Measurements from ENCODE around the gene ACSF2. TPM values are rescaled to one million over a fixed set of nuclear protein-coding genes. Genes with fewer than 3 reads are reported as not detected.
"Not testable (repeated sequence)": the region's sequence is repeated elsewhere in the genome, so short reads cannot be mapped to it uniquely, and the experiment has no call there.

ACSF2 gene
- total RNA-seq, 1 donor from 2014 or later, result 148 TPM

DNA sequence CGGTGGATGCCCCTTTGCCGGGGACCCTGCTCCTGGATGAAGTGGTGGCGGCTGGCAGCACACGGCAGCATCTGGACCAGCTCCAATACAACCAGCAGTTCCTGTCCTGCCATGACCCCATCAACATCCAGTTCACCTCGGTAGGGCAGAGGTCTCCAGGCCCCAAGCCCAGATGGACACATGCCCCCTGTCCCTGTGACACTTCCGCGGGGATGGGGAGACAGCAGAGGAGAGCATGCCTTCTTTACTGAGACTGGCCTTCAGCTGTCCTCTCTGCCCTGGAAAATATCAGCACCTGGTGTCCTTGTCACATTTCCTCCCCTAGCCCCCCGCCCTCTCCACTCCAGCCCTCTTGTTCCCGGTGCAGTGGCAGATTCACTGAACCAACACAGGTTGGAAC is 36.4 kb downstream of the ACSF2 start:
- no peak for DNase-seq (ENCODE audit: low spot score)

DNA sequence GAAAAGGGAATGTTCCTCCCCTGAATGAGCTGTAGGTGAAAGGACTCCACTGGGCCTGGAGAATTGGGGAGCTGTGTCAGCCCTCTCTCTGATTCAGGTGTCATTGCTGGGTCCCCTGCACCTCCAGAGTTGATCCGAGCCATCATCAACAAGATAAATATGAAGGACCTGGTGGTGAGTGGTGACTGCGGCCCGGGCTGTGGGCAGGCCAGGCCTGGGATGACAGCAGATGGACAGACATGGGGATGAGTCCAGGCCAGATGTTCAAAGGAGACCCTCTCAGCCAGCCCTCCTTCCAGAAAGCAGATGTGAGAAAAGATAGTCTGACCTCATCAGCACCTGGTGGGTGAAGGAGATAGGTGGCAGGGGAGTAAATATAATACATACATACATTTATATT is 38.1 kb downstream of the ACSF2 start:
- DNase-seq (ENCODE audit: low spot score), result no peak

DNA sequence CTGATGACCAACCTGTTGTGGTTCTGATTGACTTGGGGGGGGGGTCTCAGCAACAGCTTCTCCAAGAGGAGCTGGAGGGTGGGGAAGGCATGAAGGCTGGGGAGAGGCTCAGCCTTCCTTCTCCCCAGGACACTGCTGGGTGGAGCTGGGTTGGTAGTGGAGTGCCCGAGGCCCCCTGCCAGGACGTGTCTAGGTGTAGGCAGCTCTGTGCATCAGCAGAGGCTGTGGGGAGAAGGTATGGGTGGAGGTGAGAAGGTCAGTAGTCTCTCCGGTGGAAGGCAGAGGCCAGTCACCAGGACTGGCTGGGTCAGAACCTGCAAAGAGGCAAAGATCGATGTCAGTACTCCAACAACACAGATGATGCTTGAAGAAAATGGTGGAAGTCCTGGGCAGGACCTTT is 38.7 kb downstream of the ACSF2 start:
- DNase-seq (ENCODE audit: low spot score), result no peak

DNA sequence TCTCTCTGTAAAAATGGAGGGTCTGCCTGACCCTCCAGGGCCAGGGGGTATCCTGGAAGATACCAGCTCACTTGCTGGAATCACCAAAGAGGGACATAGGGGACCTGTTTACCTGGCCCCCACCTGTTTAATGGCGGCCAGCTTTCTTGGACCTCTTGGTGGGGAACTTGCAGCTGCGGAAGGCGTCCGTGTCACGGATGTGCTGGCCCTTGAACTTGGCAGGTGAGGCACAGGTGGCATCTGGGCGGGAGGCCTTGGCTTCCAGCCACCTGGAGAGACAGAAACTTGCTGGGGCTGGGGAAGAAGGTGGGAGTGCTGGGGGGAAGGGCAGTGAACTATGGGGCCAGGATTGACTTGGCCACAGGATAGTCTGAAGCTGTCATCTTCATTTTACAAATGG is 39.2 kb downstream of the ACSF2 start:
- no peak for DNase-seq (ENCODE audit: low spot score)

DNA sequence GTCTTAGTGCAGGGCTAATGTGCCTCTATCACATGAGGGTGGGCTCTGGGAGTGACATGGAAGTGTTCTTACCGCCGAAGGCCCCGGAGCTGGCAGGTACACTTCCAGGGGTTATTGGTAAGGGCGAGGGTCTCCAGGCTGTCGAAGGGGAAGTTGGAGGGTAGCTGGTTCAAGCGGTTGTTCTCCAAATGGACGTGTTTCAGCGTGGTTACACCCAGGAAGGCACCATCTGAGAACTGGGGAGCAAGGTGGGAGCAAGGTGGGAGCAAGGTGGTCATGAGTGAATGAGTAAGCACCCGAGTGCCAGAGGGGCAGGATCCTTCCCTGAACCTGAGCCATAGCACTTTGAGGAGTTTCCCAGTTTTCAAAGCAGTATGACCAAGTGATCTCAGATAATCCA is 39.6 kb downstream of the ACSF2 start:
- no peak for DNase-seq (ENCODE audit: low spot score)

DNA sequence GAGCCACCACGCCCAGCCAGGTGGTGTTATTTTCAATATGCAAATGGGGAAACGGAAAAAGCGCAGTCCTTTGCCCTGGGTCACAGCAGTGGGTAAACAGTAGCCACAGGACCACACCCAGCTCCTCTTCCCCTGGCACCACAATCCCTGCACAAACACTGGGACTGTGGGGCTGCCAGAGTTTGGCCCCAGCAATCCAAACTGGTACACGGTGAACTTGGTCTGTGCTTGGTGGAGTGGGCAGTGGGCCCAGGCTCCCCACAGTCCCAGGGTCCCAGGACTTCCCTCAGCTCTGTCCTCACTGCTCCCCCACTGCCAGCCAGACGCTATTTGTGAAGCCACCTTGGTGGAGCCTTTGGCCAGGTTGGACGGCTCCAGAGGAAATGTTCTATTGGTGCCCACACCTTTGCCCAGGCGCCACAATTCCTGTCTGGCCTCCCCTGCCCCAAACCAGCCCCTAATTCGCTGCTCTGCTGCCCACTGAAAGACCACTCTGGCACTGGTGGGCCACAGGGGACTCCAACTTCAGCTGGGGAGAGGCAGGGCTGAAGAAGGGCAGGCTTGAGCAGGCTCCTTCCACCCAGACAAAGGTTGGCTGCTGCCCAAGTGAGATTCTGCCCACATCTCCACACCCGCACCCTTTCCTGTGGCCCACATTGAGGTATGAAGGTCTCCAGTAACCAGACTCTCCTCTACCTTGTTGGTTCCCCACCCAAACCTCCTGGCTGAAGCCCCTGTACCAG is 40.5 kb downstream of the ACSF2 start:
- no peak for DNase-seq (ENCODE audit: low spot score)

DNA sequence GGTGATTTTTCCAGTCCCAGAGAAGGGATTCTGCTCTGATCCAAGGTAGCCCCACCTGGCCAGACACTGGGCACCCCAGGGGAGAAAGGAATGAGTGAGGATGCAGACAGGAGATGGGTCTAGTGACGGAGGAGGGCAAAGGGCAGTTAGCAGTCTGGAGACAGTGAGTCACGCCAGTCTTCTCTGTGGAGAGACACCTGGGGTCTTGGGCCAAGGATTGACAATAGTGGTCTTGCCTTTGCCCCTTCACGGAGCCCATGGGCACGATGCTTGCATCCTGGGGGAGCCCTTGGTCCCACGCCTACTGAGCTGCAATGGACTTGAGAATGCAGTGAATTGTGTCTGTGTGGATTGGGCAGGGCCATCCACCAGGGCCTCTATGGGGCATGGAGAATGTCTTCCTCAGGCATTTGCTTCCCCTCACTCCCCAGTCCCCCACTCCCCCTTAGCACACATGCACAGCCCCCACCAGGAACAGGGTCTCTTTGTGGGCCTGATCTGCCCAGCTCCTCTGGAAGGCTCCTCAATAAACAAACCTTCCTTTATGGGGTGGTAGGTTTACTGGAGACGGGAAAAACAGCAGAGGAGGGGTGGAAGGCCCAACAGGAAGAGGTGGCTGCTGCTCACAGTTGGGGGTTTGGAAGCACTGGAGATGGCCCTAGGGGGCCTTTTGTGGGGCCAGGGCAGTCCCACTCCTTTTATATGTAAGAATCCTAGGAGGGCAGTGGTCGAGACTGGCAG is 41.3 kb downstream of the ACSF2 start:
- no peak for DNase-seq (ENCODE audit: low spot score)

DNA sequence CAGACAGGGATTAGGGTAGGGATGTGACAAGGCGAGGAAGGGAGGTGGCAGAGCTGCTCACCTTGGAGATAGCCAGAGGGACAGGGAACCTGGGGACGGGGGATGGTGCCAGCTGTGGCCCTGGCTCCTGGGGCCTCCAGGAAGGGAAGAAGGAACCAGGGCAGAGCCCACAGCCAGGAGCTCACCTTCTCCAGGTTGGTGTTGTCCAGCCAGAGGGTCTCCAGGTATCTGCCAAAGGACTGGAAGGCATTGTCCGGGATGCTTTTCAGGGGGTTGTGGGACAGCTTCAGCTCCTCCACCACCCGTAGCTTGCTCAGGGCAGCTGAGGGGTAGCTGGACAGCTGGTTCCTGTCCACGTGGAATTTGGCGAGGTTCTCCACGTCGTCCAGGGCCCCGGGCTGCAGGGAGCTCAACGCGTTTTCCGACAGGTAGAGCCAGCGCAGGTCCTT is 41.9 kb downstream of the ACSF2 start:
- DNase-seq (ENCODE audit: low spot score), result no peak

DNA sequence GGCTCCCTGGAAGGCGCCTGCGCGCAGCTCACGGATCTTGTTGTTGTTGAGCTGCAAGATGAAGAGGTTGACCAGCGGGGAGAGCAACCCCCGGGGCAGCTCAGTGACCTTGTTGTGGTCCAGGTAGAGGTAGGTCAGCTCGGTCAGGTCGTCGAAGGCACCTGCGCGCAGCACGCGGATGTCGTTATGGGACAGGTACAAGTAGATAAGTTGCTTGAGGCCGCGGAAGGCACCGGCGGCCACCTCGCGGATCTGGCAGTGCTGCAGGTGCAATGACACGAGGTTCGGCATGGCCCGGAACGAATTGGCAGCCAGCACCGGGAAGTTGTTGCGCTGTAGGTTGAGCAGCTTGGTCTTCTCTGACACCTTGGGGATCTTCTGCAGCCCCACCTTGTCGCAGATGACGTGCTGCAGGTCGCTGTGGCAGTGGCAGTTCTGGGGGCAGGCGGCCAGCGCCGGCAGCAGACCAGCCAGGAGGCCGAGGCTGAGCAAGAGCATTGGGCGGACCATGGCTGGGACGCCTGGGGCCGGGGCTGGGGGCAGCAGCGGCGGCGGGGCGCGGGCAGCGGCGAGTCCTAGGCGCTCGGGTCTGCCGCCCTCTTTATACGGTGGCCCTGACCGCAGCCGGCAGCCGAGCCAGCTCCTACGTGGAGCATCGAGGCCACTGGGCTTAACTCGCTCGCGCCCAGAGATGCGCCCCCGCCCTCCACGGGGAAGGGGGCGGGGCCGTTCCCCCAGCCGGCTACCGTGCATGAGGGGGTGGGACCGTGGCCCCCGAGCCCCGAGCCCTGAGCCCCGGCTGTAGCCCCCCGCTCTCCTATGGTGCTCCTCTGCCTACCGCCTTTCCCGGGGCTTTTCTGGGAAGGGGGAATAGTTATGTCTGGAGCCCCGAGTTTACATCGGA is 42.5 kb downstream of the ACSF2 start, which contains the start of gene CHAD:
CHAD (minus strand) TSS at position 577 of the 904 bp plus-strand sequence; CDS start at position 510, 67 bp downstream.
- no peak for DNase-seq (ENCODE audit: low spot score)

DNA sequence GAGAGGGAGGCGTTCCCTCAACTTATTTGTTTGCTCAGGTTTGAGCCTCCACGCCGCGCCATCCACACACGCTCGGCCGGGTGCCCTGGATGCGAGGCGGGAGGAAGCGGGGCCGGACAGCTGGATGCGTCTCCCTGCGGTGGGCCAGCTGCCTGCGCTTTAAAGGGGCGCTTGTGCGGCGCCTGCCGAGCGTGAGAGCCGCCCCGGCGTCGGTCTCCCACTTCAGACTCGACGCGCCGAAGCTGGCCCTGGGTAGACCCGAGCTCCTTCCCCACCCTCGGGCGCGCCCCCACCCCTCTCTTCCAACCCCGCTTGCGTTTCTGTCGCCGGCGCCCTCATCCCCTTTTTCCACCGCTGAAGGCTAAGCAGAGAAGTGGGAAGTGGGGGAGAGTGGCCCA is 43.2 kb downstream of the ACSF2 start:
- DNase-seq (ENCODE audit: low spot score), result no peak

DNA sequence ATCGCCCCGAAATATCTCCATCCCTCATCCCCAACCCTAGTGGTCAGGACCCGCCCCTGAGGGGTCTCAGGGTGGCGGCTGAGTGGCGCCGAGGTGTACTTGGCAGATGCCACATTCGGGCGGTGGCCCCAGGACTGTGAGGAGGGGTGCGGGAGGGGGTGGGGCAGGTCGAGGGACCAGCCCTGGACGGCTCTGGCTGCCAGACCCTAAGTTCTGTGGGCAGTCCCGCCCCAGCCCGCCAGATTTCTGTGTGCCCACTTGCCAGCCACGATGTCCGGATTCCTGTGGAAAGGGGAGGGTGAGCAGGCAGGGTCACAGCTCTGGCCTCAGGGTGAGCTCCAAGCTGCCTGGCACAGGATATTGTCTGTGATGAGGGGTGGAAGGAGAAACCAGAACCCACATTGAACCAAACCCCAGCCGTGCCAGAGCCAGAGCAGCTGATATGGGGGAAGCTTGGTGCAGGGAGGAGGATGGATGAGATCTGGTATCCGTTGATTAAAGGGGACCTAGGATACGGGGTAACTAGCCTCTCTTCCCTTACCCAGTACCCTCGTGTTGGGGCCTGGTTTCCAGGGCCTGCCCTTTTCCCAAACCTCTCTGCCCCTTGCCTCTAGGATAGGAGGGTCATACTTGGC is 43.8 kb downstream of the ACSF2 start:
- no peak for DNase-seq (ENCODE audit: low spot score)

DNA sequence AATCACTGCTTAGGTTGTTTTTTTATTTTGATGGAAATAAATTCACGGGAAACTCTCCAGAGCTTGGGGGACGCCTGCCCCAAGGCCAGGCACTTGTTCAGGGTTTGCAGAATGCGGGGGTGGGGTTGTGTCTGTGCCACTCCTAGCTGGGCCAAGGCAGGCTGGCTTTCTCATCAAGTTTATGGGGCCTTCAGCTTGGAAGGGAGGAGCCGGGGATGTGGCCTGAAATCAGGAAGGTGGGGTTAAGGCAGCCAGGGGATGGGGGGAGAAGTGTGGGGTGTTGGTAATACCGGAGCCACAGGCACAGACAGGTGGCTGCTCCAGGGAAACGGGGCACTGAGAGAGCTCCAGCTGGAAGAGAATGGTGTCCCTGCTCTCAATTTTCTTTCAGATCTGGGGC is 44.4 kb downstream of the ACSF2 start:
- DNase-seq (ENCODE audit: low spot score), result no peak

DNA sequence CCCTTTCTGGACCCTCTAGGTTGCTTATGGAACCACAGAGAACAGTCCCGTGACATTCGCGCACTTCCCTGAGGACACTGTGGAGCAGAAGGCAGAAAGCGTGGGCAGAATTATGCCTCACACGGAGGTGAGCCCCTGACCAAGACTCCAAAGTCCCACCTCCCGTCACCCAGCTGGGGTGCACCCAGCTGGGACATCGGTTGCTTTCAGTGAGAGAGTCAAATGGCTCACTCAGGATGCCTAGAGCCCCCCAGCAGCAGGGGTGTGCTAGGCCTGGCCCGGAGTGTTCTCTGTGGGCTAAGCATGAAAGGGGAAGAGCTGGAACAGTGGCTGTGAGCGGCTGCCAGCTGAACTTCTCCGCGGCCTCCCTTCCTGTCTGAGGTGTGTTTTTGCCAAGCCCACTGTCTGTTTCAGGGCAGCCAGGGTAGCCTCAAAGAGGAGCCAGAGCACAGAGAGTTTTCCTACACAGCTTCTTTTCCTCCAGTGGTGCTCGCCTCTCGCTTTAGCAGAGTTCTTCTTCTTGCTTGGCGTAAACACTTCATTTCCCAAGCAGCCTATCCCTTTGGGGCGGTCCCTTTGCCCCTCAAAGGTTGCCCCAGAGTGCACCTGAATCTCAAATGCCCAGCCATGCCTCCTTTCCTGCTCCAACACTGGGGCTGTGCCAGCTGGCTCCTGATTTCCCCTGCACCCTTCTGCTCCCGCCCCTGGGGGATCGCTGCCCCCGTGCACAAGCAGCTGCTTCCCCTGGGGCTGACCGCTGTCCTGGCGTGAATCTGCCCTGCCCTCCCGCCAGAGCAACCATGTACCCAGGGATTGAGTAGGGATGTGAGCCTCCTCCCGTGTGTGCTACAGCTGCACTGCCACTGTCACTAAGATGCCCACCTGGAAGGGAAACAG is 45.2 kb downstream of the ACSF2 start:
- no peak for DNase-seq (ENCODE audit: low spot score)

DNA sequence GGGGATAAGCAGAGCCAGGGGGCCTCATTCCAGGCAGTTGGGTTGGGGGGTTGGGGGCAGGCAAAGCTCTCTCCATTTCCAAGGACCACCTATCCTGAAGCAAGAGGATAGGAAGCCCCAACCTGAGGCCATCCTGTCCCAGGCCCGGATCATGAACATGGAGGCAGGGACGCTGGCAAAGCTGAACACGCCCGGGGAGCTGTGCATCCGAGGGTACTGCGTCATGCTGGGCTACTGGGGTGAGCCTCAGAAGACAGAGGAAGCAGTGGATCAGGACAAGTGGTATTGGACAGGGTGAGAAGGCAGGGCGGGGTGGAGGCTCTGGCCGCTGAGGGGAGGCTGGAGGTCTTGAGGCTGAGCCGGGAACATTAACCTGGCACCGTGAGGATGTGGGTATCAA is 46.3 kb downstream of the ACSF2 start:
- no peak for DNase-seq (ENCODE audit: low spot score)

DNA sequence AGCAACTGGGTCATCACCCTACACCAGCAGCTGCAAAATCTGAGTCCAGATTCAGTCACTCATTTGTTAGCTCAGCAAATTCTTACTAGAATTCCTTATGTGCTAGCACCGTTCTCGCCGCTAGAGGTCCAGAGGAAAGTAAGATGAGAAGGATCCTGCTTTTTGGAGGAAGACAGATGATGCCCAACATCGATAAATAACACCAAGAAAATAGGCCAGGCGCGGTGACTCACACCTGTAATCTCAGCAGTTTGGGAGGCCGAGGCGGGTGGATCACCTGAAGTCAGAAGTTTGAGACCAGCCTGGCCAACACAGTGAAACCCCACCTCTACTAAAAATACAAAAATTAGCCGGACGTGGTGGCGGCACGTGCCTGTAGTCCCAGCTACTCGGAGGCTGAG is 46.7 kb downstream of the ACSF2 start:
- not testable (repeated sequence) for DNase-seq (ENCODE audit: low spot score)

DNA sequence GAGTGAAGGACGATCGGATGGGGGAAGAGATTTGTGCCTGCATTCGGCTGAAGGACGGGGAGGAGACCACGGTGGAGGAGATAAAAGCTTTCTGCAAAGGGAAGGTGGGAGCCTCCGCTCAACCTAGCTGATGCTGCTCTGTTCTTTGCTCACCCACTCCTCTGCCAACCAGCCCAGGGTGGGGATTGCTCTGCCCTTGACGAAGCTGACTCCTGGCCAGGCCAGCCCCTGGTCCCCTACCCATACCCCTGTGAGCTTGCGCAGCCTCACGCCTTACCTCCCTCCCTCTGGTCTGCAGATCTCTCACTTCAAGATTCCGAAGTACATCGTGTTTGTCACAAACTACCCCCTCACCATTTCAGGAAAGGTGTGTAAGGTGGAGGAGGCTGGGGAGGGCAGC is 47.9 kb downstream of the ACSF2 start:
- DNase-seq (ENCODE audit: low spot score), result no peak

DNA sequence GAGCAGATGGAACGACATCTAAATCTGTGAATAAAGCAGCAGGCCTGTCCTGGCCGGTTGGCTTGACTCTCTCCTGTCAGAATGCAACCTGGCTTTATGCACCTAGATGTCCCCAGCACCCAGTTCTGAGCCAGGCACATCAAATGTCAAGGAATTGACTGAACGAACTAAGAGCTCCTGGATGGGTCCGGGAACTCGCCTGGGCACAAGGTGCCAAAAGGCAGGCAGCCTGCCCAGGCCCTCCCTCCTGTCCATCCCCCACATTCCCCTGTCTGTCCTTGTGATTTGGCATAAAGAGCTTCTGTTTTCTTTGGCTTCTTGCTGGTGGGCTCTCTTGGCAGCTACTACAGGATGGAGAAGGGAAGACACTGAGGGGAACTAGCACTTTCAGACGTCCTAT is 48.5 kb downstream of the ACSF2 start:
- no peak for DNase-seq (ENCODE audit: low spot score)

DNA sequence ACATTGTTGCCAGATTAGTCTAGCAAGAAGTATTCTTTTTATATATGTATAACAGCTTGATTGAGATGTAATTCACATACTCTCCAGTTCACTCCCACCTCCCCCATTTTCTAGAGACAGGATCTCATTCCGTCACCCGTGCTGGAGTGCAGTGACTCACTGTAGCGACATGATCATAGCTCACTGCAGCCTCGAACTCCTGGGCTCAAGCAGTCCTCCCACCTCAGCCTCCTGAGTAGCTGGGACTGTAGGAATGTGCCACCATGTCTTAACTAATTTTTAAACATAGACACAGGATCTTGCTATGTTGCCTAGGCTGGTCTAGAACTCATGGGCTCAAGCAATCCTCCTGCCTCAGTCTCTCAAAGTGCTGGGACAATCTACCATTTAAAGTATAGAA is 49.3 kb downstream of the ACSF2 start:
- no peak for DNase-seq (ENCODE audit: low spot score)

DNA sequence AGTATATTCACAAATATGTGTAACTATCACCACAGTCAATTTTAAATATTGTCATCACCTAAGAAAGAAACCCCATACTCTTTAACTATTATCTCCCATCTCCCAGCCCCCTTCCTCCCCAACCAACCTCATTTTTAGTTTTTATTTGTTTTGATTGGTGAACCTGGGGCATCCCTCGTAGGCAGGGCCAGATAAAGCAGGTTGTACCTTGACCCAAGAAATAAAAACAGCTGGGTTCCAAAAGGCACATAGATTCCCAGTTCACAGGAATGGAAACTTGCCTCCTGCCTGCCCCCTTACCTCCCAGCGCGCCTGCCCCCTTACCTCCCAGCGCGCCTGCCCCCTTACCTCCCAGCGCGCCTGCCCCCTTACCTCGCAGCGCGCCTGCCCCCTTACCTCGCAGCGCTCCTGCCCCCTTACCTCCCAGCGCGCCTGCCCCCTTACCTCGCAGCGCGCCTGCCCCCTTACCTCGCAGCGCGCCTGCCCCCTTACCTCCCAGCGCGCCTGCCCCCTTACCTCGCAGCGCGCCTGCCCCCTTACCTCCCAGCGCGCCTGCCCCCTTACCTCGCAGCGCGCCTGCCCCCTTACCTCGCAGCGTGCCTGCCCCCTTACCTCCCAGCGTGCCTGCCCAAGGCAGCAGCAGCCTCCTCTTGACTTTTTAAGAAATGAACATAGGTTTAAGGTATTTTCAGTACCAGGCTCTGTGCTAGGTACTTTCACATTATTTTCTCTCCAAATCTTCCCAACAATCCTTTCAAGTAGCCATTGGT is 49.9 kb downstream of the ACSF2 start:
- DNase-seq (ENCODE audit: low spot score), result not testable (repeated sequence)
